ENCODE results near the gene BRD4. TPM values are rescaled to one million over a fixed set of nuclear protein-coding genes. Genes with fewer than 3 reads are reported as not detected.

Gene BRD4
- total RNA-seq = 100 to 1,000 TPM; 110 to 113 TPM

- peak within 1 kb of the TSS; percentile 96 for H3K4me3 Mint-ChIP-seq
- H3K4me1 Mint-ChIP-seq = peaks cover 39% of the 10 kb centered on the region
- H3K27ac Mint-ChIP-seq = peak within 1 kb of the TSS; percentile 93
- no peaks in the 10 kb centered on the region for H3K27me3 Mint-ChIP-seq
- peak; percentile 89 for DNase-seq
- H3K36me3 Mint-ChIP-seq = peaks cover 28% of the 10 kb centered on the region
- H3K9me3 Mint-ChIP-seq = no peaks in the 10 kb centered on the region
Measured at GRCh38 chr19:15332311-15332996, at the start of gene BRD4. TSS of gene BRD4 (minus strand) at chr19:15332539. CDS start at chr19:15273099, 59,440 bp downstream.

- Mint-ChIP-seq H3K9me3 (no peaks in the 10 kb centered on the region), H3K4me3 (no peak overlapping the region), H3K4me1 (peaks cover 26% of the 10 kb centered on the region), H3K27me3 (no peaks in the 10 kb centered on the region), H3K27ac (peak overlapping the region; percentile 37), H3K36me3 (peaks cover 12% of the 10 kb centered on the region)
- DNase-seq = no peak
Measured at GRCh38 chr19:15381864-15382263, 49.5 kb upstream of the BRD4 start.

GRCh38 chr19:15381429-15381828 lies 49.1 kb upstream of the BRD4 start:
- Mint-ChIP-seq H3K27me3 (no peaks in the 10 kb centered on the region), H3K4me1 (peaks cover 29% of the 10 kb centered on the region), H3K36me3 (peaks cover 15% of the 10 kb centered on the region), H3K9me3 (no peaks in the 10 kb centered on the region), H3K4me3 (peak overlapping the region; percentile 29), H3K27ac (peak overlapping the region; percentile 37)
- no peak for DNase-seq

- no peaks in the 10 kb centered on the region for H3K27me3 Mint-ChIP-seq
- peaks cover 32% of the 10 kb centered on the region for H3K4me1 Mint-ChIP-seq
- peaks cover 17% of the 10 kb centered on the region for H3K36me3 Mint-ChIP-seq
- DNase-seq = no peak
- H3K4me3 Mint-ChIP-seq = peak overlapping the region; percentile 82
- peak overlapping the region; percentile 99 for H3K27ac Mint-ChIP-seq
- no peaks in the 10 kb centered on the region for H3K9me3 Mint-ChIP-seq
Measured at GRCh38 chr19:15379999-15380647, 47.8 kb upstream of the BRD4 start.

- H3K4me1 Mint-ChIP-seq = peaks cover 33% of the 10 kb centered on the region
- H3K36me3 Mint-ChIP-seq = peaks cover 18% of the 10 kb centered on the region
- peak within 1 kb of the TSS; percentile 96 for H3K4me3 Mint-ChIP-seq
- peak; percentile 98 for DNase-seq
- H3K27ac Mint-ChIP-seq = peak within 1 kb of the TSS; percentile 99
- no peaks in the 10 kb centered on the region for H3K27me3 Mint-ChIP-seq
- H3K9me3 Mint-ChIP-seq = no peaks in the 10 kb centered on the region
Measured at GRCh38 chr19:15379083-15379998, 47.0 kb upstream of the BRD4 start, which contains the start of gene AKAP8. TSS of gene AKAP8 (minus strand) at chr19:15379787. CDS start at chr19:15379731, 56 bp downstream.

- DNase-seq = peak; percentile 63
- Mint-ChIP-seq H3K27me3 (no peaks in the 10 kb centered on the region), H3K36me3 (peaks cover 18% of the 10 kb centered on the region), H3K27ac (peak overlapping the region; percentile 98), H3K9me3 (no peaks in the 10 kb centered on the region), H3K4me1 (peaks cover 33% of the 10 kb centered on the region), H3K4me3 (peak overlapping the region; percentile 96)
Measured at GRCh38 chr19:15378534-15379082, 46.3 kb upstream of the BRD4 start.

GRCh38 chr19:15374796-15375440 lies 42.6 kb upstream of the BRD4 start:
- Mint-ChIP-seq H3K9me3 (no peaks in the 10 kb centered on the region), H3K4me3 (no peak overlapping the region), H3K27ac (peak overlapping the region; percentile 12), H3K4me1 (peaks cover 17% of the 10 kb centered on the region), H3K36me3 (peaks cover 29% of the 10 kb centered on the region), H3K27me3 (no peaks in the 10 kb centered on the region)
- no peak for DNase-seq

- H3K9me3 Mint-ChIP-seq = no peaks in the 10 kb centered on the region
- no peak overlapping the region for H3K27ac Mint-ChIP-seq
- H3K4me1 Mint-ChIP-seq = peaks cover 17% of the 10 kb centered on the region
- H3K36me3 Mint-ChIP-seq = peaks cover 29% of the 10 kb centered on the region
- no peaks in the 10 kb centered on the region for H3K27me3 Mint-ChIP-seq
- no peak overlapping the region for H3K4me3 Mint-ChIP-seq
- no peak for DNase-seq
Measured at GRCh38 chr19:15374105-15374651, 41.8 kb upstream of the BRD4 start.

GRCh38 chr19:15373644-15374043 lies 41.3 kb upstream of the BRD4 start:
- H3K36me3 Mint-ChIP-seq = peaks cover 30% of the 10 kb centered on the region
- peaks cover 17% of the 10 kb centered on the region for H3K4me1 Mint-ChIP-seq
- no peak overlapping the region for H3K4me3 Mint-ChIP-seq
- H3K9me3 Mint-ChIP-seq = no peaks in the 10 kb centered on the region
- H3K27me3 Mint-ChIP-seq = no peaks in the 10 kb centered on the region
- H3K27ac Mint-ChIP-seq = no peak overlapping the region
- no peak for DNase-seq

GRCh38 chr19:15372891-15373301 lies 40.6 kb upstream of the BRD4 start:
- no peaks in the 10 kb centered on the region for H3K9me3 Mint-ChIP-seq
- DNase-seq = no peak
- H3K4me3 Mint-ChIP-seq = no peak overlapping the region
- peaks cover 16% of the 10 kb centered on the region for H3K4me1 Mint-ChIP-seq
- H3K27me3 Mint-ChIP-seq = no peaks in the 10 kb centered on the region
- H3K36me3 Mint-ChIP-seq = peaks cover 24% of the 10 kb centered on the region
- no peak overlapping the region for H3K27ac Mint-ChIP-seq

- peaks cover 12% of the 10 kb centered on the region for H3K4me1 Mint-ChIP-seq
- H3K27ac Mint-ChIP-seq = no peak overlapping the region
- H3K4me3 Mint-ChIP-seq = no peak overlapping the region
- no peaks in the 10 kb centered on the region for H3K9me3 Mint-ChIP-seq
- DNase-seq = no peak
- no peaks in the 10 kb centered on the region for H3K27me3 Mint-ChIP-seq
- H3K36me3 Mint-ChIP-seq = peaks cover 22% of the 10 kb centered on the region
Measured at GRCh38 chr19:15372470-15372869, 40.1 kb upstream of the BRD4 start.

GRCh38 chr19:15371786-15372380 lies 39.5 kb upstream of the BRD4 start:
- Mint-ChIP-seq H3K27ac (no peak overlapping the region), H3K4me1 (peaks cover 9% of the 10 kb centered on the region), H3K9me3 (no peaks in the 10 kb centered on the region), H3K36me3 (peaks cover 18% of the 10 kb centered on the region), H3K4me3 (no peak overlapping the region), H3K27me3 (no peaks in the 10 kb centered on the region)
- no peak for DNase-seq

GRCh38 chr19:15371119-15371518 lies 38.8 kb upstream of the BRD4 start:
- Mint-ChIP-seq H3K27ac (no peak overlapping the region), H3K9me3 (no peaks in the 10 kb centered on the region), H3K36me3 (peaks cover 16% of the 10 kb centered on the region), H3K4me1 (peaks cover 6% of the 10 kb centered on the region), H3K4me3 (no peak overlapping the region), H3K27me3 (no peaks in the 10 kb centered on the region)
- DNase-seq = no peak

- H3K4me3 Mint-ChIP-seq = no peak overlapping the region
- H3K9me3 Mint-ChIP-seq = no peaks in the 10 kb centered on the region
- H3K4me1 Mint-ChIP-seq = peaks cover 2% of the 10 kb centered on the region
- peaks cover 19% of the 10 kb centered on the region for H3K36me3 Mint-ChIP-seq
- no peak for DNase-seq
- H3K27ac Mint-ChIP-seq = no peak overlapping the region
- H3K27me3 Mint-ChIP-seq = no peaks in the 10 kb centered on the region
Measured at GRCh38 chr19:15369594-15369891, 37.2 kb upstream of the BRD4 start.
